ENCODE data around the gene CABLES1.

Gene CABLES1

DNA sequence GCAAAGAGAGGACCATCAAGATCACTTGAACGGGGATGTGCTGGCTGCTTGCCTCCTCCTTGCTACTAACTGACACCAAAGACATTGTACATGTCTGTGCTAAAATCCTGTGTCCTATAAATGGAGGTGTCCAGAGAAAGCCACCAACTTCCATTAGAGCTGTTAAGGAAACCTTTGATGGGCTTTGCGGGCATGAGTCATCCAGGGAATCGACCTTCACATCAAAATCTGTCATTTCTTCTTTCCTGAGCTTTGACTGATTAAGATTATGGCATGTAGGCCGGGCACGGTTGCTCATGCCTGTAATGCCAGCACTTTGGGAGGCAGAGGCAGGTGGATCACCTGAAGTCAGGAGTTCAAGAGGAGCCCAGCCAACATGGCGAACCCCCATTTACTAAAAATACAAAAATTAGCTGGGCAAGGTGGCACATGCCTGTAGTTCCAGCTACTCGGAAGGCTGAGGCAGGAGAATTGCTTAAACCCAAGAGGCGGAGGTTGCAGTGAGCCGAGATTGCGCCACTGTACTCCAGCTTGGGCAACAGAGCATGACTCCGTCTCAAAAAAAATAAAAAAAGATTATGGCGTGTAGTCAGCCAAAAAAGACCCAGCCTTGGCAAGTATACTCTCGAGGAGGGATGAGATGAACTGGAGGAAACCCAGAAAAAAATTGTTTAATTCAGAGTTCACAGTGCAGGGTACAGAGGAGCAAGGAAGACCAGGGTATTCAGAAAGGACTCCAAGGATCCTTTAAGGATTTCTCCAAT, 115.8 kb downstream of the CABLES1 start:
- POLR2A ChIA-PET = no interaction called here

DNA sequence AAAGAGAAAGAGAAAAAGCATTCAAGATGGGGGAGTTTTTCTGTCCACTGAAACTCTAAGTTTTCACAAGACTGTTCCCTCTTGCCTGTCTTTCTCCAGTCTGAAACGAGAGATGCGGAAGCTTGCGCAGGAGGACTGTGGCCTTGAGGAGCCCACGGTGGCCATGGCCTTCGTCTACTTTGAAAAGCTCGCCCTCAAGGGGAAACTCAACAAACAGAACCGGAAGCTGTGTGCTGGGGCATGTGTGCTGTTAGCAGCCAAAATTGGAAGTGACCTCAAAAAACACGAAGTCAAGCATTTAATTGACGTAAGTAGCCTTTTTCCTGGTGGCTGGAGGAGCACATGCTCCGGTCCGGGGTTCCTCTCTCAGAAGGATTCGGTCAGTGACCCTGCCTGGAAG, 118.3 kb downstream of the CABLES1 start:
- POLR2A ChIA-PET = no interaction called here
- Histone ChIP-seq H3K36me3 (ENCODE audit: control insufficient read depth in 2 of 2, insufficient read depth in 1 of 2, low read length in 2 of 2) (peaks cover 0 to 54% of the 10 kb centered on the region in 2 experiments; a peak in 2 of 3 replicates), H3K27ac (ENCODE audit: extremely low read depth, low read depth, low read length) (no peak overlapping the region), H3K4me1 (ENCODE audit: control insufficient read depth, insufficient read depth, low read length) (no peaks in the 10 kb centered on the region), H3K4me3 (ENCODE audit: low read depth, low read length) (no peak overlapping the region), H3K9me3 (ENCODE audit: control insufficient read depth, insufficient read depth, low read depth, low read length) (no peaks in the 10 kb centered on the region)
- TF ChIP-seq KLF8 (tag by site-specific recombination; IDR thresholded peaks at IDR 0.05) (no peak), ZNF776 (tag by site-specific recombination; IDR thresholded peaks at IDR 0.05; ENCODE audit: borderline replicate concordance) (no peak), ZSCAN16 (tag by site-specific recombination; IDR thresholded peaks at IDR 0.05) (no peak), BCL11A (tag by site-specific recombination; IDR thresholded peaks at IDR 0.05; ENCODE audit: low read depth) (no peak), ZNF394 (tag by site-specific recombination; IDR thresholded peaks at IDR 0.05; ENCODE audit: borderline replicate concordance) (no peak), ZNF202 (tag by site-specific recombination; IDR thresholded peaks at IDR 0.05; ENCODE audit: borderline replicate concordance) (no peak), ZNF677 (tag by site-specific recombination; IDR thresholded peaks at IDR 0.05) (no peak), ZNF555 (tag by site-specific recombination; conservative IDR thresholded peaks at IDR 0.05) (no peak), ZNF10 (tag by site-specific recombination; IDR thresholded peaks at IDR 0.05) (no peak), EGR2 (tag by site-specific recombination; IDR thresholded peaks at IDR 0.05; ENCODE audit: low read depth) (no peak), SCRT2 (tag by site-specific recombination; IDR thresholded peaks at IDR 0.05) (no peak)
- TF ChIP-seq, protein P1, sequence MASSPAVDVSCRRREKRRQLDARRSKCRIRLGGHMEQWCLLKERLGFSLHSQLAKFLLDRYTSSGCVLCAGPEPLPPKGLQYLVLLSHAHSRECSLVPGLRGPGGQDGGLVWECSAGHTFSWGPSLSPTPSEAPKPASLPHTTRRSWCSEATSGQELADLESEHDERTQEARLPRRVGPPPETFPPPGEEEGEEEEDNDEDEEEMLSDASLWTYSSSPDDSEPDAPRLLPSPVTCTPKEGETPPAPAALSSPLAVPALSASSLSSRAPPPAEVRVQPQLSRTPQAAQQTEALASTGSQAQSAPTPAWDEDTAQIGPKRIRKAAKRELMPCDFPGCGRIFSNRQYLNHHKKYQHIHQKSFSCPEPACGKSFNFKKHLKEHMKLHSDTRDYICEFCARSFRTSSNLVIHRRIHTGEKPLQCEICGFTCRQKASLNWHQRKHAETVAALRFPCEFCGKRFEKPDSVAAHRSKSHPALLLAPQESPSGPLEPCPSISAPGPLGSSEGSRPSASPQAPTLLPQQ (tag by site-specific recombination; IDR thresholded peaks at IDR 0.05) = no peak
- TF ChIP-seq, protein P2, sequence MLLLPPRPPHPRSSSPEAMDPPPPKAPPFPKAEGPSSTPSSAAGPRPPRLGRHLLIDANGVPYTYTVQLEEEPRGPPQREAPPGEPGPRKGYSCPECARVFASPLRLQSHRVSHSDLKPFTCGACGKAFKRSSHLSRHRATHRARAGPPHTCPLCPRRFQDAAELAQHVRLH (tag by site-specific recombination; IDR thresholded peaks at IDR 0.05) = no peak
- TF ChIP-seq, protein P3, sequence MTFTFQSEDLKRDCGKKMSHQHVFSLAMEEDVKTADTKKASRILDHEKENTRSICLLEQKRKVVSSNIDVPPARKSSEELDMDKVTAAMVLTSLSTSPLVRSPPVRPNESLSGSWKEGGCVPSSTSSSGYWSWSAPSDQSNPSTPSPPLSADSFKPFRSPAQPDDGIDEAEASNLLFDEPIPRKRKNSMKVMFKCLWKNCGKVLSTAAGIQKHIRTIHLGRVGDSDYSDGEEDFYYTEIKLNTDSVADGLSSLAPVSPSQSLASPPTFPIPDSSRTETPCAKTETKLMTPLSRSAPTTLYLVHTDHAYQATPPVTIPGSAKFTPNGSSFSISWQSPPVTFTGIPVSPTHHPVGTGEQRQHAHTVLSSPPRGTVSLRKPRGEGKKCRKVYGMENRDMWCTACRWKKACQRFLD (tag by site-specific recombination; IDR thresholded peaks at IDR 0.05) = no peak
- TF ChIP-seq, protein P4, sequence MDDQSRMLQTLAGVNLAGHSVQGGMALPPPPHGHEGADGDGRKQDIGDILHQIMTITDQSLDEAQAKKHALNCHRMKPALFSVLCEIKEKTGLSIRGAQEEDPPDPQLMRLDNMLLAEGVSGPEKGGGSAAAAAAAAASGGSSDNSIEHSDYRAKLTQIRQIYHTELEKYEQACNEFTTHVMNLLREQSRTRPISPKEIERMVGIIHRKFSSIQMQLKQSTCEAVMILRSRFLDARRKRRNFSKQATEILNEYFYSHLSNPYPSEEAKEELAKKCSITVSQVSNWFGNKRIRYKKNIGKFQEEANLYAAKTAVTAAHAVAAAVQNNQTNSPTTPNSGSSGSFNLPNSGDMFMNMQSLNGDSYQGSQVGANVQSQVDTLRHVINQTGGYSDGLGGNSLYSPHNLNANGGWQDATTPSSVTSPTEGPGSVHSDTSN (CRISPR knock-in tag; IDR thresholded peaks at IDR 0.05) = no peak
- CTCF ChIA-PET = no interaction called here

More for the DNA sequence above, 115.8 kb downstream of the CABLES1 start:
- no peaks in the 10 kb centered on the region for H3K4me1 ChIP-seq (ENCODE audit: control insufficient read depth, insufficient read depth, low read length)
- H3K9me3 ChIP-seq (ENCODE audit: control insufficient read depth, insufficient read depth, low read depth, low read length) = no peaks in the 10 kb centered on the region
- no peak for TF ChIP-seq ZNF585B (tag by site-specific recombination; IDR thresholded peaks at IDR 0.05)
- no peak for TF ChIP-seq YY1 (tag by site-specific recombination; IDR thresholded peaks at IDR 0.05)
- TF ChIP-seq FEZF1 (tag by site-specific recombination; IDR thresholded peaks at IDR 0.05) = no peak
- no peak for TF ChIP-seq ZNF792 (tag by site-specific recombination; IDR thresholded peaks at IDR 0.05)
- no peak for TF ChIP-seq ZNF777 (tag by site-specific recombination; IDR thresholded peaks at IDR 0.05; ENCODE audit: borderline replicate concordance)
- TF ChIP-seq ZNF133 (tag by site-specific recombination; IDR thresholded peaks at IDR 0.05) = no peak
- TF ChIP-seq ZNF138 (tag by site-specific recombination; IDR thresholded peaks at IDR 0.05; ENCODE audit: borderline replicate concordance) = no peak
- TF ChIP-seq ZFHX2 (tag by site-specific recombination; conservative IDR thresholded peaks at IDR 0.05) = no peak
- peaks cover 0 to 39% of the 10 kb centered on the region in 2 experiments; a peak in 2 of 3 replicates for H3K36me3 ChIP-seq (ENCODE audit: control insufficient read depth in 2 of 2, insufficient read depth in 1 of 2, low read length in 2 of 2)
- no peak overlapping the region for H3K27ac ChIP-seq (ENCODE audit: extremely low read depth, low read depth, low read length)
- CTCF ChIA-PET = interaction anchor here (0.6 kb wide), 1 partner anchor 1716 kb away, joined by 4 read pairs; no protein-coding TSS in a partner anchor
- H3K4me3 ChIP-seq (ENCODE audit: low read depth, low read length) = no peak overlapping the region
